Activated gamma-delta T cell treated with Interleukin-2 at 50 U/mL for 16 hours (primary cell): ENCODE measurements around the gene NTM.

Experiments used
- DNase-seq: peaks from one replicate; pipeline ENCODE4 v3.0.0-alpha.2; 2020

Gene NTM

GRCh38 chr11:132036220-132036619, 665.8 kb downstream of the NTM start:
- DNase-seq, result no peak

GRCh38 chr11:132036746-132037466, 666.5 kb downstream of the NTM start:
- DNase-seq, result no peak

GRCh38 chr11:132037467-132037862, 667.0 kb downstream of the NTM start:
- DNase-seq, result no peak

GRCh38 chr11:132037956-132038355, 667.5 kb downstream of the NTM start:
- no peak for DNase-seq

GRCh38 chr11:132039521-132039920, 669.1 kb downstream of the NTM start:
- no peak for DNase-seq

GRCh38 chr11:132042296-132042695, 671.9 kb downstream of the NTM start:
- no peak for DNase-seq

GRCh38 chr11:132043714-132044113, 673.3 kb downstream of the NTM start:
- DNase-seq, result no peak

GRCh38 chr11:132045107-132045506, 674.7 kb downstream of the NTM start:
- DNase-seq, result no peak

GRCh38 chr11:132046288-132046865, 676.0 kb downstream of the NTM start:
- no peak for DNase-seq

- no peak for DNase-seq
Observed at GRCh38 chr11:132047167-132047566, 676.8 kb downstream of the NTM start.

GRCh38 chr11:132048040-132048439, 677.6 kb downstream of the NTM start:
- no peak for DNase-seq

- DNase-seq, result no peak
Observed at GRCh38 chr11:132049205-132049604, 678.8 kb downstream of the NTM start.

GRCh38 chr11:132050049-132050448, 679.6 kb downstream of the NTM start:
- no peak for DNase-seq

- DNase-seq, result no peak
Observed at GRCh38 chr11:132050577-132051165, 680.3 kb downstream of the NTM start.

GRCh38 chr11:132051704-132052103, 681.3 kb downstream of the NTM start:
- no peak for DNase-seq

GRCh38 chr11:132052342-132052741, 681.9 kb downstream of the NTM start:
- DNase-seq, result no peak

- DNase-seq, result no peak
Observed at GRCh38 chr11:132052904-132053303, 682.5 kb downstream of the NTM start.

GRCh38 chr11:132054822-132055221, 684.4 kb downstream of the NTM start:
- no peak for DNase-seq

- no peak for DNase-seq
Observed at GRCh38 chr11:132055296-132055695, 684.9 kb downstream of the NTM start.

- no peak for DNase-seq
Observed at GRCh38 chr11:132056689-132057088, 686.3 kb downstream of the NTM start.

- DNase-seq, result no peak
Observed at GRCh38 chr11:132057266-132057665, 686.9 kb downstream of the NTM start.

GRCh38 chr11:132058211-132058772, 687.9 kb downstream of the NTM start:
- DNase-seq, result no peak

GRCh38 chr11:132060567-132060966, 690.2 kb downstream of the NTM start:
- DNase-seq, result no peak

- no peak for DNase-seq
Observed at GRCh38 chr11:132062031-132062430, 691.6 kb downstream of the NTM start.
